Brain microvascular endothelial cell (primary cell): ENCODE data around the gene CPEB4.

ENCODE experiments used
- DNase-seq: peaks from one replicate; pipeline ENCODE4 v3.0.0-alpha.2; 2020
- H3K27ac ChIP-seq: fragments of 250-450 bp; sonication (Bioruptor Pico); 2 replicates; pipeline ENCODE4 v1.5.1; 2020; ENCODE audit warnings: mild to moderate bottlenecking, moderate library complexity
- H3K27me3 ChIP-seq: fragments of 250-450 bp; sonication (Bioruptor Pico); replicated peaks from 2 replicates; pipeline ENCODE4 v1.5.1; 2020; ENCODE audit warnings: mild to moderate bottlenecking
- H3K36me3 ChIP-seq: fragments of 250-450 bp; sonication (Bioruptor Pico); replicated peaks from 2 replicates; pipeline ENCODE4 v1.5.1; 2020; ENCODE audit warnings: mild to moderate bottlenecking
- H3K4me3 ChIP-seq: 2 replicates; pipeline ENCODE4 v1.5.1; 2011; ENCODE audit warnings: low read depth, mild to moderate bottlenecking, control low read depth, low read length, moderate library complexity
- CTCF ChIP-seq: IDR thresholded peaks from 2 replicates; pipeline ENCODE4 v1.5.1; 2011; ENCODE audit warnings: low read depth, mild to moderate bottlenecking, moderate library complexity, low read length, control low read depth, inconsistent platforms; ENCODE audit errors: missing control alignments
- in situ Hi-C: cut with HindIII; loops from 2 replicates; pipeline ENCODE4 v1.10.0; 2017; ENCODE audit warnings: low sequenced_read_pairs, low pct_ligation_motif_present

The CPEB4 gene

GRCh38 chr5:173988554-173989431, 100.6 kb downstream of the CPEB4 start, which contains the start of gene C5orf47:
C5orf47 (plus strand) TSS chr5:173989170; CDS start chr5:173989264, 94 bp downstream.
- Histone ChIP-seq H3K27me3 (no peaks in the 10 kb centered on the region), H3K27ac (no peak within 1 kb of the TSS), H3K36me3 (no peaks in the 10 kb centered on the region), H3K4me3 (no peak within 1 kb of the TSS)
- no peak for DNase-seq
- TF ChIP-seq CTCF, result no peak
- in situ Hi-C loops, result no loop called here

DNA sequence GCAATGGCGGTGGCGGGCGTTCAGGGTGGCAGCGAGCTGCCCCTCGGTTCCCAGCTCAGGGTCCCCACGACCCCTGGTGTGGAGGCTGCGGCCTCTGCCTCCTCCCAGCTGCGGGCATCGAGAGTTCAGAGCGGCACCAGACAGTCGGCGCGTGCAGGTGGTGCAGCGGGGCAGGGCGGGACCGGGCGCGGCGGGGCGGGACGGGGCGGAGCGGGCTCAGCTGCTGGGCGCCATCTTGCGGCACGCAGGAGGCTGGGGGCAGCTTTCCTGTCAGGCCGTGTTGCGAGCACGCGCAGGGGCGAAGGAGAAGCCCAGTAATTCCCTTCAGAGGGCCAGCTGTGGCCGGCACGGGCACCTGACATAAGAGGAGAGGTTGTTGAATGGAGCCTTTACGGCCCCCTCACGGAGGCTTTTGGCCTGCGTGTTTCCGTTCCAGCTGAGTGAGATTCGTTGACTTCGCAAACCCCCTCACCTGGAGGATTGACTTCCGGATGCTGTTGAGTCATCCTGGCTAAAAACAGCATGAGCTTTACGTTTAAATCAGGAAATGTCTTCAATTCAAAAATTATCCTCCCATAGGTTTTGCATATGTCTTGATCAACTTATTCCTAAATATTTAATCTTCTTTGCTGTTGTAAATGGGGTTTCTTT, 101.4 kb downstream of the CPEB4 start:
- H3K27me3 ChIP-seq, result no peaks in the 10 kb centered on the region
- H3K4me3 ChIP-seq, result no peak overlapping the region
- in situ Hi-C loops, result no loop called here
- DNase-seq, result no peak
- no peak overlapping the region for H3K27ac ChIP-seq
- TF ChIP-seq CTCF, result no peak
- no peaks in the 10 kb centered on the region for H3K36me3 ChIP-seq

DNA sequence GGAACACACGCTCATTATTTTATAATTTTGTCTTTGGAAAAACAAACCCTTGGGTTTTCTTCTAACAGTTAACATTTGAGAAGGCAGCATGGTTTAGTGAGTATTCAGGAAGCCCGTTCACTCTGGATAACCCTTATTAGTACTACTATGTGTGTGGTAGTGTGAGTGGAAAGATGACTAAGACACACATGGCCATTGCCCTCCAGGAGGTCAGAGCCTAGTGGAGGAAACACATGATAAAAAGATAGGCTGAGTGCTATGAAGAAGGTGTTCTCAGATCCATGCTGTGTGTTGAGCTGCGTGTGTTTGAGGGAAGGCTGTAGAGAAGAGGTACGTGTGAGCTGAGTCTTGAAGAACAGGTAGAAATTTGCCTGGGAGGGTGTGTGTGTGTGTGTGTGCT, 109.2 kb downstream of the CPEB4 start:
- Histone ChIP-seq H3K4me3 (no peak overlapping the region), H3K27ac (no peak overlapping the region), H3K27me3 (no peaks in the 10 kb centered on the region), H3K36me3 (no peaks in the 10 kb centered on the region)
- in situ Hi-C loops, result no loop called here
- no peak for TF ChIP-seq CTCF
- no peak for DNase-seq

DNA sequence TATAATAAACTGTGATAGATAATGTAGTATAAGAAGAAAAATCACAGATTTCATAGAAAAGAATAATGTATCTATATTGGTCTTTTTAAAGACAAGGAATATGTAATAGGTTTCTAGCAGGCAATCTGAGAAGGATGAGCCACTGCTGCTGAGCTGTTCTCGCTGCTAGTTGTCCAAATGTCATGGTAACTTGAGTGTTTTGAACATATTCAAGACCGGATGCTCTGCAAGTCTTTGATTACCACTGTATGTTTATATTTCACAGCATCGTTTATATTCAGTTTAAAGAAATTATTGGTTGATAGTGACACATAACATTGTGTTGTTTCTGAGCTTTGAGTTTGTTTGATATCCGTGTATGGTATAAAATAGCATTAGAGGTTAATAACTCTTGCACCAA, 110.4 kb downstream of the CPEB4 start:
- in situ Hi-C loops, result no loop called here
- Histone ChIP-seq H3K4me3 (no peak overlapping the region), H3K36me3 (no peaks in the 10 kb centered on the region), H3K27me3 (no peaks in the 10 kb centered on the region), H3K27ac (no peak overlapping the region)
- TF ChIP-seq CTCF, result no peak
- no peak for DNase-seq

DNA sequence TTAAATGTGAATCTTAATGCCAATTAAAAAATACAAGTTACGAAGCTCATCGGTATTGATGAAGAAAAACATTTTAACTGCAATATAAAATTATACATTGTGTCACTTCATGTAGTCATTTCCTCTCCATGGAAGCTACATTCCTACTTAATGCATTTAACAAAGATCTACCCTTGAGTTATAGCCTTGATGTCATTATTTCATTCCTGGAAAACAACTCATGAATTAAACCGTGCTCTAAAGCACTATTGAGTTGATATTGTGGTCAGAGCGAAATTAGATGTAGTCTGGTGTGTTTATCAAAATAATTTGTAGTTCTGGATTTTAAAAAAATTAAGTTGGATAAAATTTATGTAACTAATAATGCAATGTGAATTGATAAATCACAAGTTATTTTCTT, 111.9 kb downstream of the CPEB4 start:
- no peak for DNase-seq
- Histone ChIP-seq H3K27me3 (no peaks in the 10 kb centered on the region), H3K4me3 (no peak overlapping the region), H3K36me3 (no peaks in the 10 kb centered on the region), H3K27ac (no peak overlapping the region)
- in situ Hi-C loops, result no loop called here
- TF ChIP-seq CTCF, result no peak
